Activated CD4-positive, alpha-beta T cell treated with anti-CD3 and anti-CD28 coated beads for 36 hours (primary cell): ENCODE measurements around the gene UBTD2. TPM values are rescaled to one million over a fixed set of nuclear protein-coding genes. Genes with fewer than 3 reads are reported as not detected.

ENCODE experiments used
- ATAC-seq: fragments of 200-7000 bp; cut with Tn5 transposase; one replicate; pipeline ENCODE4 v1.10.0; 2021; ENCODE audit warnings: mild to moderate bottlenecking, moderate library complexity
- CTCF ChIA-PET: fragments of 350-600 bp; sonication (Branson Sonifier 250); formaldehyde crosslinking; loops from one replicate; lab custom pipeline; 2021; ENCODE audit warnings: antibody characterized with exemption; lab: Charles Lee
- POLR2A ChIA-PET: fragments of 350-600 bp; sonication (Branson Sonifier 250); formaldehyde crosslinking; loops from one replicate; lab custom pipeline; 2021; ENCODE audit warnings: antibody characterized with exemption, inconsistent platforms; lab: Charles Lee
- DNase-seq: peaks from one replicate; pipeline ENCODE4 v3.0.0-alpha.2; 2020
- H3K27ac Mint-ChIP-seq: one replicate; pipeline ENCODE4 v1.8.0; 2021; ENCODE audit warnings: mixed read lengths
- H3K27me3 Mint-ChIP-seq: one replicate; pipeline ENCODE4 v1.8.0; 2021; ENCODE audit warnings: mixed read lengths
- H3K36me3 Mint-ChIP-seq: one replicate; pipeline ENCODE4 v1.8.0; 2021; ENCODE audit warnings: low read depth, mixed read lengths
- H3K4me1 Mint-ChIP-seq: one replicate; pipeline ENCODE4 v1.8.0; 2021; ENCODE audit warnings: mixed read lengths
- H3K4me3 Mint-ChIP-seq: one replicate; pipeline ENCODE4 v1.8.0; 2021; ENCODE audit warnings: mild to moderate bottlenecking, moderate library complexity, mixed read lengths
- H3K9me3 Mint-ChIP-seq: one replicate; pipeline ENCODE4 v1.8.0; 2021; ENCODE audit warnings: low read depth, mixed read lengths
- intact Hi-C, 2 experiments: fragments of 100-400 bp; cut with DNase I in 1 of 2; cut with micrococcal nuclease in 1 of 2; formaldehyde crosslinking; loops; one replicate each; pipeline versions ENCODE4 v1.14.2 to v1.15.1; 2022 to 2024; cut with DNase I, micrococcal nuclease
- total RNA-seq, 2 experiments: library from RNA; stranded (reverse); gene quantifications; one replicate each; pipeline ENCODE4 v1.2.3, GENCODE V29; 2021

Gene UBTD2
- total RNA-seq, 2 experiments from 2014 or later, result 6.0 to 6.1 TPM

DNA sequence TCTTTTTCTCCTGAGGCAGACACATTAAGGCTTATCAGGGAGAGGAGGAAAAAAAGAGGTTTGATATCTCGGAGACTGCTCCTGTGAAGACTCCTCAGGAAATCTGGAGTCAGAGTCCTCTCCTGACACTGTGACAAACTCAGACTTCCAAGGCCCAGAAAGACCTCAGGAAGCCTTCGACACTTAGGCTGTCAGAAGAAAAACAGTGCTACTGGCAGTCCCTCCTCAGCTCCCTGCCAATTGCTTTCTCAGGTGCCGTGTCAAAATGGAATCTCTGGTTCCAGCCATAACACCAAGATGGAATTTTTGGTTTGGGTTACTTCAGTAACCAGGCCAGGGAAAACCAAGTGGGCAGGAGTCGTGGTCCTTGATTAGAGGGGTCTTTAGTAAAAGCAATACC lies 99.7 kb downstream of the UBTD2 start:
- ATAC-seq (no peak), DNase-seq (no peak)
- peaks cover 71% of the 10 kb centered on the region for H3K4me1 Mint-ChIP-seq
- H3K27me3 Mint-ChIP-seq, result no peaks in the 10 kb centered on the region
- POLR2A ChIA-PET, result interaction anchor here (5.6 kb wide), 1 partner anchor 9 kb away, joined by 64 read pairs; no protein-coding TSS in a partner anchor
- CTCF ChIA-PET, result interaction anchor here (0.6 to 6.2 kb wide), 8 partner anchors 9 to 624 kb away, joined by 3 to 83 read pairs (median 4); no protein-coding TSS in a partner anchor
- H3K9me3 Mint-ChIP-seq, result no peaks in the 10 kb centered on the region
- peaks cover 41% of the 10 kb centered on the region for H3K36me3 Mint-ChIP-seq
- peak overlapping the region; percentile 95 for H3K4me3 Mint-ChIP-seq
- H3K27ac Mint-ChIP-seq, result peak overlapping the region; percentile 98
- intact Hi-C loops, result loop anchor here in 1 of 2 experiments (10.0 kb wide), 1 partner anchor 1849 kb away; no protein-coding TSS in a partner anchor

DNA sequence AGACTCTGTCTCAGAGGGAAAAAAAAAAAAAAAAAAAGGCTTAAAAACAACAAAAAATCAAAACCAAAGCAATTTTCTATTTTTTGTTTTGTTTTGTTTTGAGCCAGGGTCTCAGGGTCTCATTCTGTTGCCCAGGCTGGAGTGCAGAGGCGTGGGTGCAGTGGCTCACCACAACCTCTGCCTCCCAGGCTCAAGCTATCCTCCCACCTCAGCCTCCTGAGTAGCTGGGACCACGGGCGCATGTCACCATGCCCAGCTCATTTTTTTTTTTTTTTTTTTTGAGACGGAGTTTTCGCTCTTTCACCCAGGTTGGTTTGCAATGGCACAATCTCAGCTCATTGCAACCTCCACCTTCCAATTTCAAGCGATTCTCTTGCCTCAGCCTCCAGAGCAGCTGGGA lies 101.3 kb downstream of the UBTD2 start:
- intact Hi-C loops, result loop anchor here in 1 of 2 experiments (10.0 kb wide), 1 partner anchor 1847 kb away; no protein-coding TSS in a partner anchor
- H3K36me3 Mint-ChIP-seq, result peaks cover 48% of the 10 kb centered on the region
- ChIA-PET CTCF (interaction anchor here (0.7 kb wide), 1 partner anchor 130 kb away, joined by 3 read pairs; no protein-coding TSS in a partner anchor), POLR2A (no interaction called here)
- H3K27ac Mint-ChIP-seq, result peak overlapping the region; percentile 19
- ATAC-seq, result no peak
- H3K27me3 Mint-ChIP-seq, result no peaks in the 10 kb centered on the region
- H3K9me3 Mint-ChIP-seq, result no peaks in the 10 kb centered on the region
- H3K4me1 Mint-ChIP-seq, result peaks cover 86% of the 10 kb centered on the region
- H3K4me3 Mint-ChIP-seq, result no peak overlapping the region
- no peak for DNase-seq

DNA sequence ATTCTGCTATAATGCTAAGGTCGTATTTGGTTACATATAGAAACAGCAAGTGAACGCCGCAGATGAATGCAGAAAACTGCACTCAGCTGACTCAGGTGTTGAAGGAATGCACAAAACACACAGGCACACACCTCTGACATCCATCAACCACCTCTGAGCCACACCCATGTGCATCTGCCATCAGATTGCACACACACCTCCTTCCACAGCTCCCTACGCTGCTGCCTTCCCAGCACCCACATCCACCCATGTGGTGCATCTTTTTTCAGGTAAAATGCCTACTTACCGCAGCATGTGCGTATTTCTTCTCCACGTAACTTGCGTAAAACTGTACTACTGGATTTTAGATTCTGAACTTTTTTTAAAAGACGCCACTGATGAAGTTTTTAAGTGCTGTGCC lies 102.6 kb downstream of the UBTD2 start:
- ATAC-seq (no peak), DNase-seq (peak; percentile 57)
- Mint-ChIP-seq H3K36me3 (peaks cover 49% of the 10 kb centered on the region), H3K9me3 (no peaks in the 10 kb centered on the region), H3K4me1 (peaks cover 98% of the 10 kb centered on the region), H3K4me3 (peak overlapping the region; percentile 75), H3K27ac (peak overlapping the region; percentile 99), H3K27me3 (no peaks in the 10 kb centered on the region)
- CTCF ChIA-PET, result interaction anchor here (0.9 to 1.5 kb wide), 2 partner anchors 40 to 70 kb away, joined by 4 read pairs; no protein-coding TSS in a partner anchor
- POLR2A ChIA-PET, result interaction anchor here (0.7 kb wide), 1 partner anchor 114 kb away, joined by 3 read pairs; no protein-coding TSS in a partner anchor
- intact Hi-C loops, result loop anchor here in 1 of 2 experiments (10.0 kb wide), 1 partner anchor 1846 kb away; no protein-coding TSS in a partner anchor

DNA sequence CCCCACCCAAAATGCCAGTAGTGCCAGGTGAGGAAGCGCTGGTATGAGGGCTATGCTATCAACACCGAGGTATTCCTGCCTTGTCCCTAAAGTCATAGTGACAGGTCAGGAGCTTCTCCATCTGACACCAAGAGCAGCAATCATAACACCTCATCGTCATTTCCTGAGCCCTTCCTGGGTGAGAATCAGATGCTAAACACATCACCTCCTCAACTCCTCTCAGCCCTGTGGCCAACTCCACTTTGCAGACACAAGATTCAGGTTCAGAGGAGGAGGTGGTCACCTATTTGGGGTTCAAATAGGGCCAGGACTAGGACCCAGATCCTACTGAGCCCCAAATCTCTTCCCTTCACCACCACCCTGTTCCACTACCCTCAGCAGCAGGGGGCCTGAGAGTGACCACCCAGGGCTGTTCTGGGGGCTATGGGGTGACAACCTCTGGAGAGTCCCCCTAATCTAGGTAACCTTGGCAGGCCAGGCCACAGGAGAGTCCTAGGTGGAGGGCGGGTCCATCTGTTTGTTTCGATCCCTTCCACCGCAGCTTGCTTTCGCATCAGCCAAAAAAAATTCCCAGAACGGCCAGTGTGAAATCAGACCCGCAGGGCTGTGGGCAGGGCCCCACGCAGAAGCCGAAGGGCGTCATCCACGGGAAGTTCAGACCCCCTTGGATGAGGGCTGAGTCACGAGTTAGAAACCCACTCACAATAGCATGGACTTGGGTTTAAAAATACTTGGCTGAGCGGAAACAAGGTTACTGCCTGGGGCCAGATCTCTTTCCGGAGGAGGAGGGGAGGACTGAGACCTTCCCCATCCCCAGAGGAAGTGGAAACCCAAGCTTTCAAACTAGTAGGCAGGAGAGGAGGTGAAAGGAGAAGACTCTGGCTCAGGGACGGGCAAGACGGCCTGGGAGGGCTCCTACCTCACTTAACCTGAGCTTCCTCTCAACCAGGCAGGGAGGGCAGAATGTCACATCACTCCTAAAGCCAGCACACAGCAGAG lies 104.3 kb downstream of the UBTD2 start:
- ChIA-PET CTCF (interaction anchor here (0.6 to 2.1 kb wide), 10 partner anchors 7 to 195 kb away, joined by 3 to 13 read pairs (median 4); partner anchors contain the start of genes FBXW11 and STK10), POLR2A (interaction anchor here (0.7 to 2.5 kb wide), 9 partner anchors 8 to 172 kb away, joined by 3 to 12 read pairs (median 4); partner anchors contain the start of genes FBXW11 and STK10)
- H3K4me1 Mint-ChIP-seq, result peaks cover 98% of the 10 kb centered on the region
- DNase-seq (peak; percentile 69), ATAC-seq (peak; percentile 44)
- peak overlapping the region; percentile 75 for H3K4me3 Mint-ChIP-seq
- intact Hi-C loops, result loop anchor here (1.0 to 10.0 kb wide), 8 partner anchors 8 to 1904 kb away; partner anchors contain the start of genes CREBRF (in 1 of the 2), DUSP1 (in 1 of the 2) and NPM1 (in 1 of the 2)
- H3K27ac Mint-ChIP-seq, result peak overlapping the region; percentile 99
- no peaks in the 10 kb centered on the region for H3K27me3 Mint-ChIP-seq
- H3K9me3 Mint-ChIP-seq, result no peaks in the 10 kb centered on the region
- peaks cover 38% of the 10 kb centered on the region for H3K36me3 Mint-ChIP-seq

DNA sequence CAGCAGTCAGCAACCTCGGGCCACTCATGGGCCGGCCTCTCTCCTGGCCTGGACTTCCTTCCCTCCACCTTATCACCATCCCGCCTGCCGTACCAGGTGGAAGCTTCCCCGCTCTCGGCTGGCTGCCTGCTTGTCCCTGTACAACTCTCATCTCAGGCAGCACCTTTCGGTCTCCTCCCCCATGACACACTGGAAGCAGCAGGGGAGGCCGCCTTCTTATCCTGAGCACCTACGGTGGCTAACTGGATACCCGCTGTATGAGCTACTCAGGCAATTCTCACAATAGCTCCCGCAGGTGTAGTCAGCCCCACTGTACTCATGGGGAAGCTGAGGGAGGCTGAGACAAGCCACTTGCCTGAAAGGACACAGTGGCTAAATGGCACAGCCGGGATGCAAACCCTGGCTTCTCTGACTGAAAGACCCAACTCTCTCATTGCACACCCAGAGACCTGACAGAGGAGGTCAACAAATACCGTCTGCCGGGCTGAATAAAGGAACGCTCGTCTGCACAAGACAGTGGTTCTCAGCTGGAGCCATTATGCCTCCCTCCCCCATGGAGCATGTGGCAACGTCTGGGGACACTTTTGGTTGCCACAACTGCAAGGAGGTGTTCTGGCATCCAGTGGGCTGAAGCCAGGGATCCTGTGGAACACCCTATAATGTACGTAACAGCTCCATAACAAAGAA lies 105.1 kb downstream of the UBTD2 start:
- Mint-ChIP-seq H3K4me1 (peaks cover 97% of the 10 kb centered on the region), H3K36me3 (peaks cover 41% of the 10 kb centered on the region), H3K27me3 (no peaks in the 10 kb centered on the region), H3K27ac (peak overlapping the region; percentile 99), H3K4me3 (peak overlapping the region; percentile 75), H3K9me3 (no peaks in the 10 kb centered on the region)
- ChIA-PET CTCF (interaction anchor here (0.6 to 2.1 kb wide), 8 partner anchors 8 to 194 kb away, joined by 3 to 13 read pairs (median 3); partner anchors contain the start of gene STK10), POLR2A (interaction anchor here (0.6 to 2.5 kb wide), 7 partner anchors 8 to 770 kb away, joined by 3 to 12 read pairs (median 4); partner anchors contain the start of gene FBXW11)
- ATAC-seq (peak; percentile 30), DNase-seq (peak; percentile 85)
- intact Hi-C loops, result loop anchor here (1.0 to 10.0 kb wide), 7 partner anchors 46 to 1904 kb away; partner anchors contain the start of genes CREBRF (in 1 of the 2), DUSP1 (in 1 of the 2) and NPM1 (in 1 of the 2)

DNA sequence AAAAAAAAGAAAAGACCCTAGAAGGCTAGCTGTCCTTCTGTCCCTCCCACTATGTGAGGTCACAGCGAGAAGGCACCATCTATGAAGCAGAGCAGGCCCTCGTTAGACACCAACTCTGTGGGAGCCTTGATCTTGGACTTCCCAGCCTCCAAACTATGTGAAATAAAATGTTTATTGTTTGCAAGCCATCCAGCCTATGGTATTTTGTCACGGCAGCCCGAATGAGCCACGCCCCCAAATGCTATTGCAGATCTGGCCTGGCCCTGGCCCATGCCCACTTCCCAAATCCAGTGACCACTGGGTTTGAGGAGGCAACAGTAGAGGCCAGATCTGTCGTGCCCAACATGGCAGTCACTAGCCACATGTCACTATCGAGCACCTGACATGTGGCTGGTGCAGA lies 106.4 kb downstream of the UBTD2 start:
- Mint-ChIP-seq H3K27ac (peak overlapping the region; percentile 99), H3K4me1 (peaks cover 97% of the 10 kb centered on the region), H3K4me3 (peak overlapping the region; percentile 75), H3K27me3 (no peaks in the 10 kb centered on the region), H3K36me3 (peaks cover 30% of the 10 kb centered on the region), H3K9me3 (no peaks in the 10 kb centered on the region)
- DNase-seq (no peak), ATAC-seq (no peak)
- ChIA-PET CTCF (interaction anchor here (0.6 to 5.0 kb wide), 2 partner anchors 9 to 188 kb away, joined by 3 to 83 read pairs; partner anchors contain the start of gene STK10), POLR2A (interaction anchor here (1.1 to 4.4 kb wide), 3 partner anchors 9 to 170 kb away, joined by 5 to 64 read pairs (median 7); partner anchors contain the start of genes FBXW11 and STK10)
- intact Hi-C loops, result loop anchor here (5.0 to 10.0 kb wide), 6 partner anchors 45 to 1902 kb away; partner anchors contain the start of genes CREBRF (in 1 of the 2), DUSP1 (in 1 of the 2) and NPM1 (in 1 of the 2)

DNA sequence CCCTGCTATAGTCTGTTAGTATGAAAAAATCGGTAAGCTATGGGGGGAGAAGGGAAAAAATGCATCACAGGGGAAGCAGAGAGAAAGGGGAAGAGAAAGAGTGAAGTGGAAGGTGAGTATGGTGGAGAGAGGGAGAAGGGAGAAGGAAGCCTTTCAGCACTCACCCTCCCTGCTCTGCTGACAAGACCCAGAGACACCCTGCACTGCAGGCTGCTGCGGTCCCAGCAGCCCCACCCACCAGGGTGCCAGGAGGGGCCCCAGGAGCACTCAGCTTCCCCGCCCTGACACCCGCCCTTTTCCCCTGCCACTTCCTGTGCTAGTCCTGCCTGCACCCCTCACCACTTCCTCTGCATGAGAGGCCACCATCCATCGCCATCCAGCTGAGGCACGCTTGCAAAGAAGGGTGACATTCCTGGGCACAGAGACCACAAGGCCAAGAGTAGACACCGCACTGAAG lies 108.3 kb downstream of the UBTD2 start:
- intact Hi-C loops, result loop anchor here (1.0 to 10.0 kb wide), 13 partner anchors 13 to 1900 kb away; partner anchors contain the start of genes CREBRF (in 1 of the 2), DUSP1 (in 1 of the 2), NPM1 (in 1 of the 2) and STK10 (in 1 of the 2)
- DNase-seq (peak; percentile 96), ATAC-seq (peak; percentile 66)
- no peaks in the 10 kb centered on the region for H3K27me3 Mint-ChIP-seq
- peak overlapping the region; percentile 99 for H3K27ac Mint-ChIP-seq
- POLR2A ChIA-PET, result interaction anchor here (0.5 to 4.4 kb wide), 10 partner anchors 11 to 590 kb away, joined by 3 to 64 read pairs (median 4); partner anchors contain the start of genes FBXW11 and STK10
- no peaks in the 10 kb centered on the region for H3K9me3 Mint-ChIP-seq
- H3K36me3 Mint-ChIP-seq, result peaks cover 30% of the 10 kb centered on the region
- H3K4me3 Mint-ChIP-seq, result peak overlapping the region; percentile 75
- H3K4me1 Mint-ChIP-seq, result peaks cover 96% of the 10 kb centered on the region
- CTCF ChIA-PET, result interaction anchor here (0.7 to 5.0 kb wide), 15 partner anchors 11 to 109 kb away, joined by 3 to 83 read pairs (median 4); partner anchors contain the start of gene STK10

DNA sequence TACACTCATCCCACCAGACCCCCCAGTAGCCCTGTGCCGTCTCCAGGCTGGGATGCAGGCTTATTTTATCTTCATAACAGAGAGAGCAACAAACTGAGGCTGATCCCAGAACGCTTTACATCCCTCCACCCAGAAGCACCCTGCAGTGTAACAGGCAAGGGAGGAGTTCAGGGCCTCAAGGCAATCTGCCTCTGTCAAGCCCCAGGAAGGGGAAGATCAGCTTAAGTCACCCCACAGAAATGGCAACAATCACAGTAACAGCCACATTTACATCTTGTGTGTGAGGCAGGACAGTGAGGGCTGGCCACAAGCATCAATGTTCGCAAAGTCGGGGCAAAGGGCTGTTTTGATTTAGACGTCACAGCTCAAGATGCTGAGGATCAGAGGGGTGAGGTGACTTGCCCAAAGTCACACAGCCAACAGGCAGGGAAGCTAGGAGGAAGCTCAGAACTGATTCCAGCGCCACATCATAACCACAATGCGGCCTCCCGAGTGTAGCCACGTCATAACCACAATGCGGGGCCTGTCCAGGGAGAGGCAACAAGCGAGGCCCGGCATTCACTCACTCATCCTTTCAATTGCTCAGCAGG lies 109.9 kb downstream of the UBTD2 start:
- no peaks in the 10 kb centered on the region for H3K27me3 Mint-ChIP-seq
- peak overlapping the region; percentile 99 for H3K27ac Mint-ChIP-seq
- ChIA-PET CTCF (interaction anchor here (0.5 to 5.0 kb wide), 9 partner anchors 11 to 861 kb away, joined by 3 to 83 read pairs (median 9); partner anchors contain the start of gene STK10), POLR2A (interaction anchor here (0.7 to 4.4 kb wide), 9 partner anchors 9 to 64 kb away, joined by 3 to 64 read pairs (median 5); partner anchors contain the start of gene STK10)
- intact Hi-C loops, result loop anchor here (1.0 to 10.0 kb wide), 5 partner anchors 14 to 1899 kb away; partner anchors contain the start of gene NPM1 (in 1 of the 2)
- peak; percentile 20 for ATAC-seq
- H3K36me3 Mint-ChIP-seq, result peaks cover 32% of the 10 kb centered on the region
- no peaks in the 10 kb centered on the region for H3K9me3 Mint-ChIP-seq
- H3K4me3 Mint-ChIP-seq, result peak overlapping the region; percentile 75
- DNase-seq, result peak; percentile 91
- peaks cover 96% of the 10 kb centered on the region for H3K4me1 Mint-ChIP-seq

DNA sequence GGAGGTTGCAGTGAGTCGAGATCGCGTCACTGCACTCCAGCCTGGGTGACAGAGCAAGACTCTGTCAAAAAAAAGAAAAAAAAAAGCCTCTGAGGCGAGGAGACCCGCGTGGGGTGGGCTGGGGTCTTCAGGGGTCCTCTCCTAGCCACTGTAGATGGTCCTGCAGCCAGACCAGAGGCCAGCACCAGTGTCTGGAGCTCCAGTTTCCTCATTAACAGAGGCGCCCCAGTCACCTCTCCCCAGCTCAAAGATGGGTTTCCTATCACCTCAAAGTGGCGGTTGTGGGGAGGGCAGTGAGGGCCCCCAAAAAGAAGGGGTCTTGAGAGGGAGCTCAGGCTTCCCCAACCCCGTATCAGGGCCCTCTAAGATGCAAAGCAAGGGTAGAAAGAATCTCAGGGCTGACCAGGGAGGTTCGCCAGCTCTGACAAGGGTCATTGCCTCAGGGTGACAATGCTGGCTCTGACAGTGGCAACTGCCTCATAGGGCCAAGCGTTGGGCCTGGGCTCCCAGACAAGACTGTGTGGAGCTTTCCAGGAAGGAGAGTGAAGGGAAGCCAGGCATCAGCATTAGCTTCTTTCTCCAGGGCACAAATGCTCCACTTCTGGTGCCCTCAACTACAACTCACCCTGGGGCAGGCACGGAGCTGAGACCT lies 110.5 kb downstream of the UBTD2 start:
- ChIA-PET POLR2A (interaction anchor here (0.6 to 4.4 kb wide), 8 partner anchors 13 to 765 kb away, joined by 3 to 64 read pairs (median 5); partner anchors contain the start of gene STK10), CTCF (interaction anchor here (0.6 to 5.0 kb wide), 9 partner anchors 10 to 189 kb away, joined by 3 to 83 read pairs (median 4); partner anchors contain the start of gene STK10)
- no peak for ATAC-seq
- intact Hi-C loops, result loop anchor here (10.0 kb wide), 3 partner anchors 788 to 1898 kb away; partner anchors contain the start of gene NPM1 (in 1 of the 2)
- H3K4me3 Mint-ChIP-seq, result peak overlapping the region; percentile 75
- no peaks in the 10 kb centered on the region for H3K9me3 Mint-ChIP-seq
- no peaks in the 10 kb centered on the region for H3K27me3 Mint-ChIP-seq
- H3K36me3 Mint-ChIP-seq, result peaks cover 29% of the 10 kb centered on the region
- peaks cover 96% of the 10 kb centered on the region for H3K4me1 Mint-ChIP-seq
- H3K27ac Mint-ChIP-seq, result peak overlapping the region; percentile 99
- peak; percentile 29 for DNase-seq
